ENCODE measurements around the gene FA2H. TPM values are rescaled to one million over a fixed set of nuclear protein-coding genes. Genes with fewer than 3 reads are reported as not detected.
"Not testable (repeated sequence)": the region's sequence is repeated elsewhere in the genome, so short reads cannot be mapped to it uniquely, and the experiment has no call there.

FA2H gene
- total RNA-seq, 2 donors from 2014 or later = 0.49 TPM; not detected in 1

DNA sequence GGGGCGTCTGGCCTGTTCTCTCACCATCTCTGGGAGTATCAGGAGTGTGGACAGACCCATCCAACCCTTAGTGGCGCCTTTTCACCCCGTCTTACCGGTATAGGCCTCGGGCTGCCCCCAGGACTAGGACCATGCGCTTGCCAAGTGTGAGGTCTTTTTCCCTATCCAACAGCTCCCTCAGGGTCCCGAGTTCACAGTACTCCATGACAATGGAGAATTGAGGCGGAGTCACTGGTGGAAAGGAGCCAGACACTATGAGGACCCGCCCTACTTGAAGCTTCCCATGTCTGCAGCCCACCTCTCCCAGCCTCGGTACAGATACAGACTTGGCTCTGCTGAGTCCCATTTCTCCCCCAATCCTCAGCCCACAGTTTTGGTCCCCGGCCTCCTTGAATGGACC is 92.1 kb downstream of the FA2H start:
- Histone ChIP-seq H3K27ac (no peak overlapping the region), H3K9me3 (no peaks in the 10 kb centered on the region), H3K27me3 (replicated peaks; ENCODE audit: insufficient read depth) (no peaks in the 10 kb centered on the region), H3K36me3 (peaks cover 11% of the 10 kb centered on the region), H3K4me1 (ENCODE audit: control insufficient read depth in 1 of 2, low read depth in 2 of 2) (no peaks in the 10 kb centered on the region), H3K4me3 (no peak overlapping the region)
- TF ChIP-seq, protein P1, sequence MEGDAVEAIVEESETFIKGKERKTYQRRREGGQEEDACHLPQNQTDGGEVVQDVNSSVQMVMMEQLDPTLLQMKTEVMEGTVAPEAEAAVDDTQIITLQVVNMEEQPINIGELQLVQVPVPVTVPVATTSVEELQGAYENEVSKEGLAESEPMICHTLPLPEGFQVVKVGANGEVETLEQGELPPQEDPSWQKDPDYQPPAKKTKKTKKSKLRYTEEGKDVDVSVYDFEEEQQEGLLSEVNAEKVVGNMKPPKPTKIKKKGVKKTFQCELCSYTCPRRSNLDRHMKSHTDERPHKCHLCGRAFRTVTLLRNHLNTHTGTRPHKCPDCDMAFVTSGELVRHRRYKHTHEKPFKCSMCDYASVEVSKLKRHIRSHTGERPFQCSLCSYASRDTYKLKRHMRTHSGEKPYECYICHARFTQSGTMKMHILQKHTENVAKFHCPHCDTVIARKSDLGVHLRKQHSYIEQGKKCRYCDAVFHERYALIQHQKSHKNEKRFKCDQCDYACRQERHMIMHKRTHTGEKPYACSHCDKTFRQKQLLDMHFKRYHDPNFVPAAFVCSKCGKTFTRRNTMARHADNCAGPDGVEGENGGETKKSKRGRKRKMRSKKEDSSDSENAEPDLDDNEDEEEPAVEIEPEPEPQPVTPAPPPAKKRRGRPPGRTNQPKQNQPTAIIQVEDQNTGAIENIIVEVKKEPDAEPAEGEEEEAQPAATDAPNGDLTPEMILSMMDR (IDR thresholded peaks at IDR 0.05) = no peak
- ATAC-seq (ENCODE audit: insufficient number of reproducible peaks, low FRiP score, low read depth) (no peak), DNase-seq (ENCODE audit: low spot score) (no peak)

DNA sequence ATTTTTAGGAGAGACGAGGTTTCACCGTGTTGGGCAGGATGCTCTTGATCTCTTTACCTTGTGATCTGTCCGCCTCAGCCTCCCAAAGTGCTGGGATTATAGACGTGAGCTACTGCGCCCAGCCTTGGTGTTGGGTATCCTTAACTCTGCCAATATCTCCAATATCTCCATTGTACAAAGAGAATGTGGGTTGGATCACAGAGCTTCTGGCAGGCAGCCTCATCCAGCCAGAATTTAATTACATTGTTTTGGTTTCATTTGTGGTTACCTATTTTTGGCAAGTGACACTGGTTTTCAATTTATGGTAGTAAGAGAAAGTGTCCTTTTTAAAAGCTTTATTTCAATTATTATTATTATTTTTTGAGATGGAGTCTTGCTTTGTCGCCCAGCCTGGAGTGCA is 93.9 kb downstream of the FA2H start:
- TF ChIP-seq, protein P1 (IDR thresholded peaks at IDR 0.05) = no peak
- Histone ChIP-seq H3K9me3 (no peaks in the 10 kb centered on the region), H3K4me3 (no peak overlapping the region), H3K4me1 (ENCODE audit: control insufficient read depth in 1 of 2, low read depth in 2 of 2) (no peaks in the 10 kb centered on the region), H3K27ac (no peak overlapping the region), H3K36me3 (peaks cover 15% of the 10 kb centered on the region), H3K27me3 (replicated peaks; ENCODE audit: insufficient read depth) (no peaks in the 10 kb centered on the region)
- ATAC-seq (ENCODE audit: insufficient number of reproducible peaks, low FRiP score, low read depth) = no peak
- no peak for DNase-seq (ENCODE audit: low spot score)

DNA sequence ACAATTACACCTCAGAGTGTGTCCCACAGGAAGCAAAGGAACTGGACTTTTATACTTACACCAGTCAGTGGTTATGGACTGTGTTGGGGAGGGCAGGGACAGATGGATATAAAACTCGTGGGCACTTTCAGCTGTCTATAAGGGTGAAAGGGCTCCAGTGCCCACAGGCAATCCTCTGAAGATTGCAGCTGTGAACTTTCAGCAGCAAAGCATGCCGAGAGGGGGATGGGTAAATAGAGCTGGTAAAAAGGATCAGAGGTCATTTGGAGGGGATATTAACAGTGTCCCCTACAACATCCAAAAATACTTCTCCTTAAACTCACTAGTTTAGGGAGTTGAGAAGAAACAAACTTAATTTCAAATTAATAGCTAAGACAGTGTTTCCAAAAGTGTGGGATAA is 94.6 kb downstream of the FA2H start:
- no peaks in the 10 kb centered on the region for H3K9me3 ChIP-seq
- no peak for DNase-seq (ENCODE audit: low spot score)
- peaks cover 14% of the 10 kb centered on the region for H3K36me3 ChIP-seq

DNA sequence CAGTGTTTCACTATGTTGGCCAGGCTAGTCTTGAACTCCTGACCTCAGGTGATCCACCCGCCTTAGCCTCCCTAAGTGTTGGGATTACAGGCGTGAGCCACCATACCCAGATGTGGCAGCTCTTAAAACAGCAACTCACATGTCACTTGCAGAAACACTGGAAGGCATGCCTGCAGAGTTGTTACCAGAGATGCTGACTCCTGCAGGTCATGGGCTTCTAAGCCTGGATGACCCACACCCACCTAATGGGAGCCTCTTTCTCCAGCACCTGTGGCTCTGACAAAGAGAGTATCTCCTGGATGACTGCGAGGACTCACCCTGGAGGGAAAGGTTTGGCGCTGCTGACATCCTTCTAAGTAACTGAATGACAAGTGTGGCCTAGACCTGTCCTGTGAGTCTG is 96.8 kb downstream of the FA2H start:
- H3K4me1 ChIP-seq (ENCODE audit: control insufficient read depth in 1 of 2, low read depth in 2 of 2) = no peaks in the 10 kb centered on the region
- peaks cover 17% of the 10 kb centered on the region for H3K36me3 ChIP-seq
- TF ChIP-seq, protein P1 (IDR thresholded peaks at IDR 0.05) = no peak
- no peaks in the 10 kb centered on the region for H3K27me3 ChIP-seq (replicated peaks; ENCODE audit: insufficient read depth)
- ATAC-seq (ENCODE audit: insufficient number of reproducible peaks, low FRiP score, low read depth) = no peak
- no peak overlapping the region for H3K27ac ChIP-seq
- H3K9me3 ChIP-seq = no peaks in the 10 kb centered on the region
- no peak overlapping the region for H3K4me3 ChIP-seq
- DNase-seq (ENCODE audit: low spot score) = no peak

More for the DNA sequence above, 94.6 kb downstream of the FA2H start:
- TF ChIP-seq, protein P1 (IDR thresholded peaks at IDR 0.05) = no peak
- Histone ChIP-seq H3K27ac (no peak overlapping the region), H3K4me3 (no peak overlapping the region), H3K27me3 (replicated peaks; ENCODE audit: insufficient read depth) (no peaks in the 10 kb centered on the region), H3K4me1 (ENCODE audit: control insufficient read depth in 1 of 2, low read depth in 2 of 2) (no peaks in the 10 kb centered on the region)
- ATAC-seq (ENCODE audit: insufficient number of reproducible peaks, low FRiP score, low read depth) = no peak

DNA sequence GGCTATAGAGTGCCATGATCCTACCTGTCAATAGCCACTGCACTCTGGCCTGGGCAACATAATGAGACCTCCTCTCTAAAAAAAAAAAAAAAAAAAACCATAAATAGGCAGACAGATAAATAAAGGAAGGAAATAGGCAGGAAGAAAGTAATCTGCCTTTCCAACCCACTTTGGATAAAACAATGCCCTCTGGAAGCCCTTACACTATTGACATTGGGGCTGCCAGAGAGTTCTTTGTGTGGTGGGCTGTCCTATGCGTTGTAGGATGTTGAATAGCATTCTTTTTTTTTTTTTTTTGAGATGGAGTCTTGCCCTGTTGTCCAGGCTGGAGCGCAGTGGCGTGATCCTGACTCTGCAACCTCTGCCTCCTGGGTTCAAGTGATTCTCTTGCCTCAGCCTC is 100.7 kb downstream of the FA2H start:
- Histone ChIP-seq H3K27me3 (replicated peaks; ENCODE audit: insufficient read depth) (no peaks in the 10 kb centered on the region), H3K27ac (no peak overlapping the region), H3K9me3 (no peaks in the 10 kb centered on the region), H3K4me1 (ENCODE audit: control insufficient read depth in 1 of 2, low read depth in 2 of 2) (no peaks in the 10 kb centered on the region), H3K4me3 (no peak overlapping the region), H3K36me3 (peaks cover 17% of the 10 kb centered on the region)
- DNase-seq (ENCODE audit: low spot score) (no peak), ATAC-seq (ENCODE audit: insufficient number of reproducible peaks, low FRiP score, low read depth) (no peak)
- TF ChIP-seq, protein P1 (IDR thresholded peaks at IDR 0.05) = no peak

DNA sequence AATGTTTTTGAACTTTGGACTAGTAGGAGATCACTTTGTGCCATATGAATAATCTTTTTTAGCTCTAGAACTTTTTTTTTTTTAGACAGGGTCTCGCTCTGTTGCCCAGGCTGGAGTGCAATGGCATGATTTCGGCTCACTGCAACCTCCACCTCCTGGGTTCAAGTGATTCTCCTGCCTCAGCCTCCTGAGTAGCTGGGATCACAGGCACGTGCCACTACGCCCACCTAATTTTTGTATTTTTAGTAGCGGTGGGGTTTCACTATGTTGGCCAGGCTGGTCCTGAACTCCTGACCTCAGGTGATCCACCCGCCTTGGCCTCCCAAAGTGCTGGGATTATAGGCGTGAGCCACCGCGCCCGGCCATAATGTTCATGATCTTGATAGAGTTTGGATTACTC is 105.7 kb downstream of the FA2H start:
- DNase-seq (ENCODE audit: low spot score); ATAC-seq (ENCODE audit: insufficient number of reproducible peaks, low FRiP score, low read depth): not testable (repeated sequence)
- peaks cover 8 to 15% of the 10 kb centered on the region in 2 donors for H3K4me1 ChIP-seq (ENCODE audit: control insufficient read depth in 1 of 2, low read depth in 2 of 2)

More for the DNA sequence above, 105.7 kb downstream of the FA2H start:
- not testable (repeated sequence) for H3K9me3 ChIP-seq; H3K4me3 ChIP-seq; H3K27me3 ChIP-seq (replicated peaks; ENCODE audit: insufficient read depth); H3K27ac ChIP-seq
- peaks cover 15% of the 10 kb centered on the region for H3K36me3 ChIP-seq
